ENCODE data around the gene CD300E.

Gene CD300E

GRCh38 chr17:74623693-74624093 is at the start of gene CD300E:
TSS of gene CD300E (minus strand) at chr17:74623738. CDS start at chr17:74623621, 117 bp downstream.
- no peaks in the 10 kb centered on the region for H3K36me3 ChIP-seq (ENCODE audit: control insufficient read depth, insufficient read depth, low read length)
- peaks cover 5% of the 10 kb centered on the region for H3K27me3 ChIP-seq (ENCODE audit: control insufficient read depth, insufficient read depth, low read length)
- no peak within 1 kb of the TSS for H3K4me3 ChIP-seq (ENCODE audit: low read length)
- H3K4me1 ChIP-seq (ENCODE audit: control insufficient read depth, insufficient read depth, low read length) = no peaks in the 10 kb centered on the region
- no peak within 1 kb of the TSS for H3K9ac ChIP-seq (ENCODE audit: low read length)
- no peaks in the 10 kb centered on the region for H3K9me3 ChIP-seq (ENCODE audit: control insufficient read depth, low read length)

- Histone ChIP-seq H3K4me1 (ENCODE audit: control insufficient read depth, insufficient read depth, low read length) (no peaks in the 10 kb centered on the region), H3K9me3 (ENCODE audit: control insufficient read depth, low read length) (no peaks in the 10 kb centered on the region), H3K9ac (ENCODE audit: low read length) (no peak overlapping the region), H3K4me3 (ENCODE audit: low read length) (no peak overlapping the region), H3K27me3 (ENCODE audit: control insufficient read depth, insufficient read depth, low read length) (peaks cover 16% of the 10 kb centered on the region), H3K36me3 (ENCODE audit: control insufficient read depth, insufficient read depth, low read length) (no peaks in the 10 kb centered on the region)
Observed at GRCh38 chr17:74671031-74671771, 47.7 kb upstream of the CD300E start.

GRCh38 chr17:74670329-74670728 is 46.8 kb upstream of the CD300E start:
- Histone ChIP-seq H3K4me1 (ENCODE audit: control insufficient read depth, insufficient read depth, low read length) (no peaks in the 10 kb centered on the region), H3K4me3 (ENCODE audit: low read length) (no peak overlapping the region), H3K9ac (ENCODE audit: low read length) (no peak overlapping the region), H3K36me3 (ENCODE audit: control insufficient read depth, insufficient read depth, low read length) (no peaks in the 10 kb centered on the region), H3K27me3 (ENCODE audit: control insufficient read depth, insufficient read depth, low read length) (peaks cover 17% of the 10 kb centered on the region), H3K9me3 (ENCODE audit: control insufficient read depth, low read length) (no peaks in the 10 kb centered on the region)

- H3K36me3 ChIP-seq (ENCODE audit: control insufficient read depth, insufficient read depth, low read length) = no peaks in the 10 kb centered on the region
- H3K9me3 ChIP-seq (ENCODE audit: control insufficient read depth, low read length) = no peaks in the 10 kb centered on the region
- no peak overlapping the region for H3K9ac ChIP-seq (ENCODE audit: low read length)
- peaks cover 13% of the 10 kb centered on the region for H3K4me1 ChIP-seq (ENCODE audit: control insufficient read depth, insufficient read depth, low read length)
- H3K4me3 ChIP-seq (ENCODE audit: low read length) = no peak overlapping the region
- peaks cover 9% of the 10 kb centered on the region for H3K27me3 ChIP-seq (ENCODE audit: control insufficient read depth, insufficient read depth, low read length)
Observed at GRCh38 chr17:74663561-74663960, 40.0 kb upstream of the CD300E start.

GRCh38 chr17:74659889-74660288 is 36.4 kb upstream of the CD300E start:
- no peaks in the 10 kb centered on the region for H3K36me3 ChIP-seq (ENCODE audit: control insufficient read depth, insufficient read depth, low read length)
- peaks cover 6% of the 10 kb centered on the region for H3K27me3 ChIP-seq (ENCODE audit: control insufficient read depth, insufficient read depth, low read length)

GRCh38 chr17:74658620-74659019 is 35.1 kb upstream of the CD300E start:
- Histone ChIP-seq H3K9me3 (ENCODE audit: control insufficient read depth, low read length) (no peaks in the 10 kb centered on the region), H3K4me3 (ENCODE audit: low read length) (no peak overlapping the region), H3K9ac (ENCODE audit: low read length) (no peak overlapping the region), H3K36me3 (ENCODE audit: control insufficient read depth, insufficient read depth, low read length) (no peaks in the 10 kb centered on the region), H3K27me3 (ENCODE audit: control insufficient read depth, insufficient read depth, low read length) (peaks cover 9% of the 10 kb centered on the region), H3K4me1 (ENCODE audit: control insufficient read depth, insufficient read depth, low read length) (no peaks in the 10 kb centered on the region)

More at GRCh38 chr17:74659889-74660288, 36.4 kb upstream of the CD300E start:
- no peak overlapping the region for H3K9ac ChIP-seq (ENCODE audit: low read length)
- no peaks in the 10 kb centered on the region for H3K9me3 ChIP-seq (ENCODE audit: control insufficient read depth, low read length)
- peaks cover 9% of the 10 kb centered on the region for H3K4me1 ChIP-seq (ENCODE audit: control insufficient read depth, insufficient read depth, low read length)
- H3K4me3 ChIP-seq (ENCODE audit: low read length) = no peak overlapping the region

- Histone ChIP-seq H3K4me1 (ENCODE audit: control insufficient read depth, insufficient read depth, low read length) (no peaks in the 10 kb centered on the region), H3K9ac (ENCODE audit: low read length) (no peak overlapping the region), H3K9me3 (ENCODE audit: control insufficient read depth, low read length) (no peaks in the 10 kb centered on the region), H3K36me3 (ENCODE audit: control insufficient read depth, insufficient read depth, low read length) (no peaks in the 10 kb centered on the region), H3K4me3 (ENCODE audit: low read length) (no peak overlapping the region), H3K27me3 (ENCODE audit: control insufficient read depth, insufficient read depth, low read length) (peaks cover 16% of the 10 kb centered on the region)
Observed at GRCh38 chr17:74654742-74655141, 31.2 kb upstream of the CD300E start.

GRCh38 chr17:74652020-74652419 is 28.5 kb upstream of the CD300E start:
- Histone ChIP-seq H3K36me3 (ENCODE audit: control insufficient read depth, insufficient read depth, low read length) (no peaks in the 10 kb centered on the region), H3K4me3 (ENCODE audit: low read length) (no peak overlapping the region), H3K9me3 (ENCODE audit: control insufficient read depth, low read length) (no peaks in the 10 kb centered on the region), H3K27me3 (ENCODE audit: control insufficient read depth, insufficient read depth, low read length) (peaks cover 16% of the 10 kb centered on the region), H3K4me1 (ENCODE audit: control insufficient read depth, insufficient read depth, low read length) (no peaks in the 10 kb centered on the region), H3K9ac (ENCODE audit: low read length) (no peak overlapping the region)

GRCh38 chr17:74649909-74650308 is 26.4 kb upstream of the CD300E start:
- Histone ChIP-seq H3K27me3 (ENCODE audit: control insufficient read depth, insufficient read depth, low read length) (peaks cover 15% of the 10 kb centered on the region), H3K9ac (ENCODE audit: low read length) (no peak overlapping the region), H3K36me3 (ENCODE audit: control insufficient read depth, insufficient read depth, low read length) (no peaks in the 10 kb centered on the region), H3K4me3 (ENCODE audit: low read length) (no peak overlapping the region), H3K4me1 (ENCODE audit: control insufficient read depth, insufficient read depth, low read length) (no peaks in the 10 kb centered on the region), H3K9me3 (ENCODE audit: control insufficient read depth, low read length) (no peaks in the 10 kb centered on the region)

GRCh38 chr17:74647871-74648672 is 24.5 kb upstream of the CD300E start:
- Histone ChIP-seq H3K9me3 (ENCODE audit: control insufficient read depth, low read length) (no peaks in the 10 kb centered on the region), H3K4me1 (ENCODE audit: control insufficient read depth, insufficient read depth, low read length) (no peaks in the 10 kb centered on the region), H3K4me3 (ENCODE audit: low read length) (no peak overlapping the region), H3K36me3 (ENCODE audit: control insufficient read depth, insufficient read depth, low read length) (no peaks in the 10 kb centered on the region), H3K27me3 (ENCODE audit: control insufficient read depth, insufficient read depth, low read length) (peaks cover 12% of the 10 kb centered on the region), H3K9ac (ENCODE audit: low read length) (no peak overlapping the region)

GRCh38 chr17:74646231-74646630 is 22.7 kb upstream of the CD300E start:
- Histone ChIP-seq H3K4me3 (ENCODE audit: low read length) (no peak overlapping the region), H3K36me3 (ENCODE audit: control insufficient read depth, insufficient read depth, low read length) (no peaks in the 10 kb centered on the region), H3K9me3 (ENCODE audit: control insufficient read depth, low read length) (no peaks in the 10 kb centered on the region), H3K27me3 (ENCODE audit: control insufficient read depth, insufficient read depth, low read length) (peaks cover 12% of the 10 kb centered on the region), H3K4me1 (ENCODE audit: control insufficient read depth, insufficient read depth, low read length) (no peaks in the 10 kb centered on the region), H3K9ac (ENCODE audit: low read length) (no peak overlapping the region)

GRCh38 chr17:74645010-74645409 is 21.5 kb upstream of the CD300E start:
- Histone ChIP-seq H3K4me3 (ENCODE audit: low read length) (no peak overlapping the region), H3K9me3 (ENCODE audit: control insufficient read depth, low read length) (no peaks in the 10 kb centered on the region), H3K4me1 (ENCODE audit: control insufficient read depth, insufficient read depth, low read length) (no peaks in the 10 kb centered on the region), H3K36me3 (ENCODE audit: control insufficient read depth, insufficient read depth, low read length) (no peaks in the 10 kb centered on the region), H3K9ac (ENCODE audit: low read length) (no peak overlapping the region), H3K27me3 (ENCODE audit: control insufficient read depth, insufficient read depth, low read length) (peaks cover 7% of the 10 kb centered on the region)

Data from mucosa of stomach (tissue), 1 donor.